Activated naive CD4-positive, alpha-beta T cell (primary cell): ENCODE results near the gene STAB1.
A peak's percentile ranks its signal among the peaks of the same experiment; 100 is the strongest.

Source experiments
- DNase-seq, 4 experiments: peaks; one replicate each; lab custom pipeline; 2025; lab: John Stamatoyannopoulos, UW

The STAB1 gene

GRCh38 chr3:52461874-52462273 is 33.3 kb upstream of the STAB1 start:
- no peak for DNase-seq

- DNase-seq: no peak
These were observed 31.7 kb upstream of the STAB1 start for GRCh38 chr3:52463416-52463815.

- no peak for DNase-seq
These were observed 26.8 kb upstream of the STAB1 start for GRCh38 chr3:52468336-52468735.

- DNase-seq: no peak
These were observed 26.1 kb upstream of the STAB1 start for GRCh38 chr3:52469001-52469400.

GRCh38 chr3:52470920-52471319 is 24.2 kb upstream of the STAB1 start:
- no peak for DNase-seq

- DNase-seq: peak in 1 of 4 experiments; percentile 16
These were observed 23.5 kb upstream of the STAB1 start for GRCh38 chr3:52471371-52472238.

GRCh38 chr3:52472239-52473000 is 22.7 kb upstream of the STAB1 start:
- DNase-seq: no peak

GRCh38 chr3:52473026-52473425 is 22.1 kb upstream of the STAB1 start:
- DNase-seq: no peak

- no peak for DNase-seq
These were observed 17.9 kb upstream of the STAB1 start for GRCh38 chr3:52477076-52477795.

- no peak for DNase-seq
These were observed 17.4 kb upstream of the STAB1 start for GRCh38 chr3:52477796-52478095.

GRCh38 chr3:52479037-52479876 is 15.9 kb upstream of the STAB1 start:
- DNase-seq: no peak

- DNase-seq: no peak
These were observed 15.1 kb upstream of the STAB1 start for GRCh38 chr3:52479877-52480575.

GRCh38 chr3:52480768-52481715 is 14.1 kb upstream of the STAB1 start:
- no peak for DNase-seq

- no peak for DNase-seq
These were observed 13.2 kb upstream of the STAB1 start for GRCh38 chr3:52481819-52482521.

GRCh38 chr3:52483081-52483480 is 12.1 kb upstream of the STAB1 start:
- DNase-seq: no peak

- no peak for DNase-seq
These were observed 11.4 kb upstream of the STAB1 start for GRCh38 chr3:52483577-52484381.

- DNase-seq: no peak
These were observed 10.3 kb upstream of the STAB1 start for GRCh38 chr3:52484680-52485461.
